WI38 (cell line): ENCODE results near the gene SPCS2.

ENCODE experiments used
- H3K4me3 ChIP-seq: 2 replicates; pipeline ENCODE4 v1.5.1; 2011; ENCODE audit warnings: low read depth, mild to moderate bottlenecking, control low read depth, low read length
- TF ChIP-seq, protein P1 (sequence below): IDR thresholded peaks from 2 replicates; pipeline ENCODE4 v1.5.1; 2012; ENCODE audit warnings: low read depth, mild to moderate bottlenecking, control low read depth, low read length

Gene SPCS2

DNA sequence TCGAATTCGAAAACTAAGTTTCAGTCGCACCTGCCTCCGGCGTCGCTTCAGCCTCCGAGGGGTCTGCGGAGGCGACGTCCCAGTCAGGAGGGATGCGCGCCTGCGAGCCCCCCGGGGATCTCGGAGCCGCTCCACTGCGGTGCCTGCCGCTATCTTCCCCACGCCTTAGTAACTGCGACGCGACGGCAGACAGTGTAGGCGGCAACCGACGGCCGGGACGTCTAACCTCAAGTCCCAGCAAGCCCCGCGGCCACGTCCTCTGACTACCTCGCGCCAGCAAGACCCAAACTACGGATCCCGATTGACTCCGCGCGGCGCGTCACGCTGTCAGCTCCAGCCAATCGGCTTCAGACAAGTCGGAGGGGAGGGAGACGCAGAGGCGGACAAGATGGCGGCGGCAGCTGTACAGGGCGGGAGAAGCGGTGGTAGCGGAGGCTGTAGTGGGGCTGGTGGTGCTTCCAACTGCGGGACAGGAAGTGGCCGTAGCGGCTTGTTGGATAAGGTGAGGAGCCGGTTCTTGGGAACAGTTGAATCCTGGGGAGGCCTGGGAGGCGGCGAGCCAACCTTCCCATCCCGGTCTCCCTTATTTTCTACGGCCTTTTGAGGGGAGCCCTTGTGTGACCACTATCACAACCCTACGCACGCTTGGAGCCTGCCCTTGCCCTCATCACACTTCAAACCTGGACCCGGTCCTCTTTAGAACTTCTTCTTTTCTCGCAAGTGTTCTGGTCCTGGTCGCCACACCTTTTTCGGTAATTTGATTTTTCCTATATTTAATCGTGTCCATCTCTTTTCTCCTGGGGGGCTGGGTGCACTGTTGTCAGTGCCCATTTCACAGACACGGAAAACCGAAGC lies at the start of gene SPCS2, which contains the start of gene XRRA1:
Gene SPCS2, plus strand, starts transcription at position 369 of the 855 bp plus-strand sequence. Its CDS starts 20 bp downstream, at position 389.
Gene XRRA1, minus strand, starts transcription at position 194 of the 855 bp plus-strand sequence. CDS start 8,213 bp downstream, outside the sequence.
- TF ChIP-seq, protein P1, sequence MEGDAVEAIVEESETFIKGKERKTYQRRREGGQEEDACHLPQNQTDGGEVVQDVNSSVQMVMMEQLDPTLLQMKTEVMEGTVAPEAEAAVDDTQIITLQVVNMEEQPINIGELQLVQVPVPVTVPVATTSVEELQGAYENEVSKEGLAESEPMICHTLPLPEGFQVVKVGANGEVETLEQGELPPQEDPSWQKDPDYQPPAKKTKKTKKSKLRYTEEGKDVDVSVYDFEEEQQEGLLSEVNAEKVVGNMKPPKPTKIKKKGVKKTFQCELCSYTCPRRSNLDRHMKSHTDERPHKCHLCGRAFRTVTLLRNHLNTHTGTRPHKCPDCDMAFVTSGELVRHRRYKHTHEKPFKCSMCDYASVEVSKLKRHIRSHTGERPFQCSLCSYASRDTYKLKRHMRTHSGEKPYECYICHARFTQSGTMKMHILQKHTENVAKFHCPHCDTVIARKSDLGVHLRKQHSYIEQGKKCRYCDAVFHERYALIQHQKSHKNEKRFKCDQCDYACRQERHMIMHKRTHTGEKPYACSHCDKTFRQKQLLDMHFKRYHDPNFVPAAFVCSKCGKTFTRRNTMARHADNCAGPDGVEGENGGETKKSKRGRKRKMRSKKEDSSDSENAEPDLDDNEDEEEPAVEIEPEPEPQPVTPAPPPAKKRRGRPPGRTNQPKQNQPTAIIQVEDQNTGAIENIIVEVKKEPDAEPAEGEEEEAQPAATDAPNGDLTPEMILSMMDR: no peak
- H3K4me3 ChIP-seq: peak within 1 kb of the TSS; percentile 97

DNA sequence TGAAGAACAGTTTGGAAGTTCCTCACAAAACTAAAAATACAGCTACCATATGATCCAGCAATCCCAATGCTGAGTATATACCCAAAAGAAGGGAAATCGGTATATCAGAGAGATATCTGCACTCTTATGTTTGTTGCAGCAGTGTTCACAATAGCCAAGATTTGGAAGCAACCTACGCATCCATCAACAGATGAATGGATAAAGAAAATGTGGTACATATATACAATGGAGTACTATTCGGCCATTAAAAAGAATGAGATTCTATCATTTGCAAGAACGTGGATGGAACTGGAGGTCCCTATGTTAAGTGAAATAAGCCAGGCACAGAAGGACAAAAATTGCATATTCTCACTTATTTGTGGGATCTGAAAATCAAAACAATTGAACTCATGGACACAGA lies 46.7 kb upstream of the SPCS2 start:
- no peak overlapping the region for H3K4me3 ChIP-seq
- TF ChIP-seq, protein P1: no peak

DNA sequence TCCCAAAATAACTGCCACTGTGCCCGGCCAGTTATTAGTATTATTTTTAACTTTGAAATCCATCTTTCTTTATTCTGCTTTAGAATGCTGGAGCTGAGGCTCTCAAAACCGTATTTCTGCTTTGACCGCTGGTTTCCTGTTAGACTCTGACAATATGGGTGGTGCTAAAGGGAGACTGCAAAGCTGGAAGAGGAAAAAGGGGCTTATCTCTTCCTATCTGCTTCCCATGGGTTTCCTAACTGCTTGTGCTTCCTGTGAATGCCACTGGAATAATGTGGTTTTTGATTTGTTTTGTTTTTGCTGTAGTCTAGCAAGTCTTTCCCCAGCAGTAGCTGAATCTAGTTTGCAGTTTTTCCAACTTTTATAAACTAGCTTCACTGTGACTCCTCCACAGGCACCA lies 43.7 kb upstream of the SPCS2 start:
- TF ChIP-seq, protein P1: no peak
- no peak overlapping the region for H3K4me3 ChIP-seq

DNA sequence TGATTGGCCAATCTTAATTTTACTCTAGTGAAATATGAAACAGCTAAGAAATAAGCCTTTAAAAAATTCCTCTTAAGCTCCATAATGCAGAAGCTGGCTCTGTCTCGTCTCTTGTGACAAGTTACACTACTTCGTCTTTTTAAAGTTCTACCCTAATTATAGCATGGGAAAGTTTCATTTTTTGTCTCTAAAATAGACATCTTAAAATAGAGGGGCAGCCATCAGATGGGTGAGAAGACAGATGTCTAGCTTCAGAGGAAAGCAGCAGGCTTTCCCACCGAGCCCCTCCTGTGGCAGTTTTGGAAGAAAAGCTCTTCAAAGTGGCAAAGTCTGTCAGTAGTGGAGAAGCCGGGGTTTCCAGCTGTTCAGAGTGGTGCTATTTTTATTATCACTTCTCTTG lies 39.7 kb upstream of the SPCS2 start:
- TF ChIP-seq, protein P1: no peak
- H3K4me3 ChIP-seq: no peak overlapping the region

DNA sequence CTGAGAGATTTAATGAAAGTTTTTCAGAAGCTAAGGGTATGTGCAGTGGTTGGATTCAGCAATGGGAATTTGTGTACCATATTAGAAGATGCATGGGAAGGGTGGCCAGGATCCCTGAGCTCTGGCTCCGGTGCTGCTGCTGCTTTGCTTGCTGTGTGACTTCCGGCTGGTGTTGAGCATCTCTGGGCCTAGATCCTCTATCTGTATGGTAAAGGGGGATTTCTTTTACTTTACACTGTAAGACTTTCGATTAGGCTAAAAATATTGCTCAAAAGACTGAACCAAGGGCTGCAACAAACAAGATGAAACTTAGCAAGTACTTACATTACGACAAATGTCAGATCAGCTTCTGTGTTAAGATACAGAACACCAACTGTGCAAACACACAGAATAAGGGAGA lies 39.3 kb upstream of the SPCS2 start:
- no peak overlapping the region for H3K4me3 ChIP-seq
- TF ChIP-seq, protein P1: no peak

DNA sequence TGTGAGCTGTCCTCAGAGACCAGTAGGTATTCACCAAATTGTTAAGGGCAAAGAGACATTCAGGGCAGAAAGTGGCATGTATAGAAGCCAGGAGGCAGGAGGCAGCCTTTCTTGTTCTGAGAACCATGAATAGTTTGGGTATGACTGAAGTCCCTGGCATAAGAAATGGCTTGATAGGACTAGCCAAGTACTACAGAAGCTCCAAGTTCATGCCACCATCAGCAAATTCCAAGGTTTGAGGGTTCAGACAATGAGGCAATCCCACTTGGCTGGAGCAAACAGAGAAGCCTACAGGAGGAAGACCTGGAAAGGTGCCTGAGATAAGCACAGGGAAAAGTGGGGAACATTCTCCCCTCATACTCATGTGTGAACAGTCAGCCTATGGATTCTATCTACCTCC lies 25.9 kb upstream of the SPCS2 start:
- no peak overlapping the region for H3K4me3 ChIP-seq
- TF ChIP-seq, protein P1: no peak

DNA sequence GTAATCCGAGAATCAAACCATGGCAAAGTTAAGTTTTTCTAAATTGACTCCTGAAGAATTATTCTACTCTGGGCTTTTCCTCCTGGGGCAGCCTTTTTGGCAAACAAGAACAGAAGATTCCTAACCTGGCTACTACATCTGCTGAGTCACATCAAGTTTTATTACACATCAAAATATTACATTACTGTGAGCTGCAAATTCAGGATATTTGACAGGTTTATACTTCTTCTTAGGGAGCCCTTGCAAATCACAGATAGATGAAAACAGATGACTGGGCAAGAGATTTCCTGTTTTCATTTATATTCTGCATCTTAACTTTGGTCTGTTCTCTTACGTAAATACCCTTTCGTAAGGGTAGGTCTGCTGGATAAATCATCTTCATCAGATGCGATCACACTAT lies 23.8 kb upstream of the SPCS2 start:
- TF ChIP-seq, protein P1: no peak
- H3K4me3 ChIP-seq: no peak overlapping the region
